WTC11 (cell line): ENCODE measurements around the gene PTPN1. TPM values are rescaled to one million over a fixed set of nuclear protein-coding genes. Genes with fewer than 3 reads are reported as not detected.

ENCODE experiments used
- ATF2 ChIP-seq: sonication (generic); formaldehyde crosslinking; IDR thresholded peaks from 2 replicates; pipeline ENCODE4 v1.8.1; 2022; ENCODE audit warnings: low read depth, missing genetic modification reagents, borderline replicate concordance
- CBFB ChIP-seq: sonication (generic); formaldehyde crosslinking; IDR thresholded peaks from 2 replicates; pipeline ENCODE4 v1.8.1; 2022; ENCODE audit warnings: mild to moderate bottlenecking, low read depth, missing genetic modification reagents
- CREB1 ChIP-seq: sonication (generic); formaldehyde crosslinking; IDR thresholded peaks from 2 replicates; pipeline ENCODE4 v1.8.0; 2023; ENCODE audit warnings: mild to moderate bottlenecking, missing genetic modification reagents
- CTCF ChIP-seq: fragments of 200-600 bp; IDR thresholded peaks from 2 replicates; pipeline ENCODE4 v1.8.0; 2022; ENCODE audit warnings: antibody characterized with exemption
- ESRRA ChIP-seq: sonication (generic); formaldehyde crosslinking; IDR thresholded peaks from 2 replicates; pipeline ENCODE4 v1.8.1; 2022; ENCODE audit warnings: mild to moderate bottlenecking, missing genetic modification reagents, borderline replicate concordance
- FOXJ3 ChIP-seq: sonication (generic); formaldehyde crosslinking; IDR thresholded peaks from 2 replicates; pipeline ENCODE4 v1.9.0; 2021; ENCODE audit warnings: missing genetic modification reagents, mild to moderate bottlenecking, borderline replicate concordance
- FOXK1 ChIP-seq: sonication (generic); formaldehyde crosslinking; IDR thresholded peaks from 2 replicates; pipeline ENCODE4 v1.8.0; 2022; ENCODE audit warnings: mild to moderate bottlenecking, moderate library complexity, missing genetic modification reagents
- HMGA2 ChIP-seq: fragments of 250-450 bp; sonication (Bioruptor Pico); IDR thresholded peaks from 2 replicates; pipeline ENCODE4 v1.4.0; 2021; ENCODE audit warnings: mild to moderate bottlenecking, moderate library complexity
- IRF2 ChIP-seq: sonication (generic); formaldehyde crosslinking; IDR thresholded peaks from 2 replicates; pipeline ENCODE4 v1.8.0; 2022; ENCODE audit warnings: low read depth, missing genetic modification reagents, borderline replicate concordance
- MAX ChIP-seq: sonication (generic); formaldehyde crosslinking; IDR thresholded peaks from 2 replicates; pipeline ENCODE4 v1.8.0; 2022; ENCODE audit warnings: mild to moderate bottlenecking, missing genetic modification reagents
- MXD4 ChIP-seq: fragments of 250-450 bp; sonication (Bioruptor Pico); IDR thresholded peaks from 2 replicates; pipeline ENCODE4 v1.8.0; 2021; ENCODE audit warnings: mild to moderate bottlenecking, moderate library complexity, borderline replicate concordance
- OVOL2 ChIP-seq: fragments of 250-450 bp; sonication (Bioruptor Pico); IDR thresholded peaks from 2 replicates; pipeline ENCODE4 v1.9.0; 2021; ENCODE audit warnings: mild to moderate bottlenecking, borderline replicate concordance
- PRDM15 ChIP-seq: sonication (generic); formaldehyde crosslinking; IDR thresholded peaks from 2 replicates; pipeline ENCODE4 v1.8.0; 2022; ENCODE audit warnings: missing genetic modification reagents
- PREB ChIP-seq: sonication (generic); formaldehyde crosslinking; IDR thresholded peaks from 2 replicates; pipeline ENCODE4 v1.8.1; 2022; ENCODE audit warnings: mild to moderate bottlenecking, missing genetic modification reagents, moderate library complexity, borderline replicate concordance
- SMAD3 ChIP-seq: sonication (generic); formaldehyde crosslinking; IDR thresholded peaks from 2 replicates; pipeline ENCODE4 v1.8.0; 2022; ENCODE audit warnings: missing genetic modification reagents, mild to moderate bottlenecking, borderline replicate concordance
- TCF7 ChIP-seq: sonication (generic); formaldehyde crosslinking; IDR thresholded peaks from 2 replicates; pipeline ENCODE4 v1.8.0; 2022; ENCODE audit warnings: mild to moderate bottlenecking, low read depth, missing genetic modification reagents, moderate library complexity
- TEAD1 ChIP-seq: sonication (generic); formaldehyde crosslinking; IDR thresholded peaks from 2 replicates; pipeline ENCODE4 v1.8.0; 2022; ENCODE audit warnings: mild to moderate bottlenecking, missing genetic modification reagents
- TEAD4 ChIP-seq: sonication (generic); formaldehyde crosslinking; IDR thresholded peaks from 2 replicates; pipeline ENCODE4 v1.8.0; 2022; ENCODE audit warnings: mild to moderate bottlenecking, missing genetic modification reagents
- USF2 ChIP-seq: sonication (generic); formaldehyde crosslinking; IDR thresholded peaks from 2 replicates; pipeline ENCODE4 v1.8.1; 2023; ENCODE audit warnings: mild to moderate bottlenecking, missing genetic modification reagents, moderate library complexity
- ZBTB21 ChIP-seq: sonication (generic); formaldehyde crosslinking; IDR thresholded peaks from 2 replicates; pipeline ENCODE4 v1.8.1; 2023; ENCODE audit warnings: mild to moderate bottlenecking, missing genetic modification reagents, borderline replicate concordance
- ZNF317 ChIP-seq: sonication (generic); formaldehyde crosslinking; IDR thresholded peaks from 2 replicates; pipeline ENCODE4 v1.8.1; 2023; ENCODE audit warnings: low read depth, mild to moderate bottlenecking, moderate library complexity, missing genetic modification reagents, borderline replicate concordance
- ZNF416 ChIP-seq: fragments of 250-450 bp; sonication (Bioruptor Pico); IDR thresholded peaks from 2 replicates; pipeline ENCODE4 v1.9.0; 2021; ENCODE audit warnings: mild to moderate bottlenecking, inconsistent platforms
- ZNF425 ChIP-seq: fragments of 250-450 bp; sonication (Bioruptor Pico); conservative IDR thresholded peaks from 2 replicates; pipeline ENCODE4 v1.9.0; 2021; ENCODE audit warnings: mild to moderate bottlenecking
- ZSCAN18 ChIP-seq: fragments of 250-450 bp; sonication (Bioruptor Pico); IDR thresholded peaks from 2 replicates; pipeline ENCODE4 v2.1.2; 2022; ENCODE audit warnings: mild to moderate bottlenecking, moderate library complexity
- total RNA-seq: library from RNA; stranded (reverse); gene quantifications from 3 replicates; pipeline ENCODE4 v1.2.3, GENCODE V29; 2021

The PTPN1 gene
- total RNA-seq, 1 experiment from 2014 or later, result 29.4 TPM

GRCh38 chr20:50625986-50626677, 115.9 kb downstream of the PTPN1 start (continued):
- TF ChIP-seq CTCF, result peak; percentile 67
- TF ChIP-seq TEAD1 (CRISPR knock-in tag), result peak; percentile 57; the same call in 1 of the 2 replicates
- TF ChIP-seq CBFB (CRISPR knock-in tag), result no peak
- no peak for TF ChIP-seq ZSCAN18
- TF ChIP-seq TCF7 (CRISPR knock-in tag), result no peak
- no peak for TF ChIP-seq ATF2 (CRISPR knock-in tag)
- TF ChIP-seq PRDM15 (CRISPR knock-in tag), result no peak
- TF ChIP-seq MXD4 (CRISPR knock-in tag), result no peak
- TF ChIP-seq MAX, result peak; percentile 52; the same call in 1 of the 2 replicates
- peak; percentile 54; the same call in 1 of the 2 replicates for TF ChIP-seq FOXK1 (CRISPR knock-in tag)
- no peak for TF ChIP-seq ESRRA
- no peak for TF ChIP-seq HMGA2 (CRISPR knock-in tag)
- TF ChIP-seq OVOL2 (CRISPR knock-in tag), result no peak
- TF ChIP-seq PREB (CRISPR knock-in tag), result no peak
- TF ChIP-seq CREB1, result no peak
- no peak for TF ChIP-seq ZNF416 (CRISPR knock-in tag)
- no peak for TF ChIP-seq TEAD4
- no peak for TF ChIP-seq ZNF425 (CRISPR knock-in tag)
- TF ChIP-seq IRF2 (CRISPR knock-in tag), result no peak
- TF ChIP-seq USF2, result 0 out of 2 replicates have a peak, but pooled peaks have one; percentile 8
- peak; percentile 56; the same call in 1 of the 2 replicates for TF ChIP-seq ZBTB21 (CRISPR knock-in tag)
- TF ChIP-seq ZNF317 (CRISPR knock-in tag), result no peak
- TF ChIP-seq SMAD3, result no peak
- TF ChIP-seq FOXJ3 (CRISPR knock-in tag), result no peak
- TF ChIP-seq, all 79 proteins: peak for 9
